ENCODE data around the gene IGSF5. TPM values are rescaled to one million over a fixed set of nuclear protein-coding genes. Genes with fewer than 3 reads are reported as not detected.

IGSF5 gene
- total and polyA plus RNA-seq, 9 of the 15 experiments (the other 6 are each of a cell fraction or from before 2014, with no cell fraction given), result not detected

DNA sequence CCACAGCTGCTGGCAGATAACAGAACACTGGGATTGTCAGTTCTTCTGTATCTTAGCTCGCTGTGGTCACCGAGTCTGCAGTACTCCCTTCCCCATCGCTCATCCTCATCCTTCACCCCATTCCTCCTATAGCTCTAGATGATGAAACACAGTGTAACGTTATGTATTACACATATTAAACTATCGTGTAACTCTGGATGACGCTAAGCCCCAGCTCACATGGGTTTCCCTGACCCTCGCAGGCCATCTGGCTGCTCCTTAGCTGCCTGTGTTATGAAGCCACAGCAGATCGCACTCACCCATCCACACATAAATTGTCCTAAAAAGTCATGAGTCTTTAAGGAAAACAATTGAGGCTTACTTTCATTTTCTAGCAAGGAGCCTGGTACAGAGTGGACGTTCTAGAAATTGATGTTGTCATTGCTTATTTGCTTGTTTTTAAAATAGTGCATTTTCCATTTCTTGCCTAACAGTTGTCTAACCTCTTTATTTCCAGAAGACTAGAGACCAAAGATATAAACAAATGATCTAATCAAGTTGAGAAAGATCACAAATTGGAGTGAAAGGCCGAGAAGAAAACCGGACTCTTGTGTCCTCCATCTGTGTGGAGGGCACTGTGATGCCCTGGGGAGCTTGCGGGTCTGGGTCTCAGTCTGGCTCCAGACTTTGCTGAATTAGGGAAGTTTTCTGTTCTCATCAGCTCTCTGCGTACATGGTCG, 97.9 kb downstream of the IGSF5 start (continued):
- TF ChIP-seq, protein P1, sequence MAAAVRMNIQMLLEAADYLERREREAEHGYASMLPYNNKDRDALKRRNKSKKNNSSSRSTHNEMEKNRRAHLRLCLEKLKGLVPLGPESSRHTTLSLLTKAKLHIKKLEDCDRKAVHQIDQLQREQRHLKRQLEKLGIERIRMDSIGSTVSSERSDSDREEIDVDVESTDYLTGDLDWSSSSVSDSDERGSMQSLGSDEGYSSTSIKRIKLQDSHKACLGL (CRISPR knock-in tag; IDR thresholded peaks at IDR 0.05; ENCODE audit: borderline replicate concordance, poor library complexity, severe bottlenecking), result no peak
- 0 out of 2 replicates have a peak, but pooled peaks have one; percentile 21 for TF ChIP-seq SMAD4 (CRISPR knock-in tag; conservative IDR thresholded peaks at IDR 0.05)

DNA sequence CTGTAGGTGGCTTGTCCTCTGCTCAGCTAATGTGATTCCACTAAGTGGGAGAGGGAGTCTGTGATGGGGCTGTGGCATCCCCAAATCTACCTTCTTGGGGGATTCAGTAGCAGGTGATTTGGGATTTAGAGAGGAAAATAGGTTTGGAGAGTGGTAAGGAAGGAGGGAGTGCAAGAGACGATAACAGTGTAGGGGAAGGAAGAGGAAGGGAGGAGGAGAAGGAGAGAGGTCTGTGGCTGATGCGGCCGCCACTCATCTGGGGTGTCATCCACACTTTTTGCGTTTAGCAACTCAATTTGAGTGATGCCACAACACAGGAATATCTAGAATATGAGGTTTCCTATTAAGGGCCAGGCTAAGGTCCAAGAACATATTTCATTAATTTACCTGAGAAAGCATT, 98.5 kb downstream of the IGSF5 start:
- Histone ChIP-seq H3K4me1 (replicated peaks in 1 of 2; ENCODE audit: control insufficient read depth in 2 of 2, insufficient read depth in 2 of 2, low read length in 2 of 2) (no peaks in the 10 kb centered on the region), H3K9ac (ENCODE audit: insufficient read depth in 1 of 2, low read depth in 2 of 2, low read length in 2 of 2) (no peak overlapping the region), H3K4me3 (no peak overlapping the region), H3K9me1 (ENCODE audit: control insufficient read depth, insufficient read depth, low read length) (no peaks in the 10 kb centered on the region), H3K27ac (ENCODE audit: extremely low read depth, low read depth, low read length) (no peak overlapping the region), H3K27me3 (ENCODE audit: control insufficient read depth in 2 of 2, insufficient read depth in 2 of 2, low read length in 2 of 2) (no peaks in the 10 kb centered on the region; a peak in 1 of 5 replicates), H4K20me1 (replicated peaks; ENCODE audit: control insufficient read depth, insufficient read depth, low read length) (no peaks in the 10 kb centered on the region), H3K4me2 (ENCODE audit: insufficient read depth, low read length) (no peak overlapping the region), H2AFZ (ENCODE audit: low read depth, low read length) (no peak overlapping the region), H3K9me3 (replicated peaks; ENCODE audit: control insufficient read depth, insufficient read depth, low read depth, low read length) (no peaks in the 10 kb centered on the region), H3K36me3 (ENCODE audit: control insufficient read depth, insufficient read depth, low read length) (no peaks in the 10 kb centered on the region), H3K79me2 (ENCODE audit: control insufficient read depth, insufficient read depth, low read length) (no peaks in the 10 kb centered on the region)
- POLR2A ChIA-PET, result interaction anchor here (0.8 kb wide), 1 partner anchor 9 kb away, joined by 3 read pairs; no protein-coding TSS in a partner anchor
- in situ Hi-C loops (cut with MboI), result no loop called here
- no peak for TF ChIP-seq ZNF324 (CRISPR knock-in tag; IDR thresholded peaks at IDR 0.05)
- TF ChIP-seq HDAC6 (IDR thresholded peaks at IDR 0.05; ENCODE audit: low read depth, low read length), result no peak
- TF ChIP-seq, protein P2, sequence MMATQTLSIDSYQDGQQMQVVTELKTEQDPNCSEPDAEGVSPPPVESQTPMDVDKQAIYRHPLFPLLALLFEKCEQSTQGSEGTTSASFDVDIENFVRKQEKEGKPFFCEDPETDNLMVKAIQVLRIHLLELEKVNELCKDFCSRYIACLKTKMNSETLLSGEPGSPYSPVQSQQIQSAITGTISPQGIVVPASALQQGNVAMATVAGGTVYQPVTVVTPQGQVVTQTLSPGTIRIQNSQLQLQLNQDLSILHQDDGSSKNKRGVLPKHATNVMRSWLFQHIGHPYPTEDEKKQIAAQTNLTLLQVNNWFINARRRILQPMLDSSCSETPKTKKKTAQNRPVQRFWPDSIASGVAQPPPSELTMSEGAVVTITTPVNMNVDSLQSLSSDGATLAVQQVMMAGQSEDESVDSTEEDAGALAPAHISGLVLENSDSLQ (IDR thresholded peaks at IDR 0.05), result peak; percentile 81
- TF ChIP-seq, protein P3, sequence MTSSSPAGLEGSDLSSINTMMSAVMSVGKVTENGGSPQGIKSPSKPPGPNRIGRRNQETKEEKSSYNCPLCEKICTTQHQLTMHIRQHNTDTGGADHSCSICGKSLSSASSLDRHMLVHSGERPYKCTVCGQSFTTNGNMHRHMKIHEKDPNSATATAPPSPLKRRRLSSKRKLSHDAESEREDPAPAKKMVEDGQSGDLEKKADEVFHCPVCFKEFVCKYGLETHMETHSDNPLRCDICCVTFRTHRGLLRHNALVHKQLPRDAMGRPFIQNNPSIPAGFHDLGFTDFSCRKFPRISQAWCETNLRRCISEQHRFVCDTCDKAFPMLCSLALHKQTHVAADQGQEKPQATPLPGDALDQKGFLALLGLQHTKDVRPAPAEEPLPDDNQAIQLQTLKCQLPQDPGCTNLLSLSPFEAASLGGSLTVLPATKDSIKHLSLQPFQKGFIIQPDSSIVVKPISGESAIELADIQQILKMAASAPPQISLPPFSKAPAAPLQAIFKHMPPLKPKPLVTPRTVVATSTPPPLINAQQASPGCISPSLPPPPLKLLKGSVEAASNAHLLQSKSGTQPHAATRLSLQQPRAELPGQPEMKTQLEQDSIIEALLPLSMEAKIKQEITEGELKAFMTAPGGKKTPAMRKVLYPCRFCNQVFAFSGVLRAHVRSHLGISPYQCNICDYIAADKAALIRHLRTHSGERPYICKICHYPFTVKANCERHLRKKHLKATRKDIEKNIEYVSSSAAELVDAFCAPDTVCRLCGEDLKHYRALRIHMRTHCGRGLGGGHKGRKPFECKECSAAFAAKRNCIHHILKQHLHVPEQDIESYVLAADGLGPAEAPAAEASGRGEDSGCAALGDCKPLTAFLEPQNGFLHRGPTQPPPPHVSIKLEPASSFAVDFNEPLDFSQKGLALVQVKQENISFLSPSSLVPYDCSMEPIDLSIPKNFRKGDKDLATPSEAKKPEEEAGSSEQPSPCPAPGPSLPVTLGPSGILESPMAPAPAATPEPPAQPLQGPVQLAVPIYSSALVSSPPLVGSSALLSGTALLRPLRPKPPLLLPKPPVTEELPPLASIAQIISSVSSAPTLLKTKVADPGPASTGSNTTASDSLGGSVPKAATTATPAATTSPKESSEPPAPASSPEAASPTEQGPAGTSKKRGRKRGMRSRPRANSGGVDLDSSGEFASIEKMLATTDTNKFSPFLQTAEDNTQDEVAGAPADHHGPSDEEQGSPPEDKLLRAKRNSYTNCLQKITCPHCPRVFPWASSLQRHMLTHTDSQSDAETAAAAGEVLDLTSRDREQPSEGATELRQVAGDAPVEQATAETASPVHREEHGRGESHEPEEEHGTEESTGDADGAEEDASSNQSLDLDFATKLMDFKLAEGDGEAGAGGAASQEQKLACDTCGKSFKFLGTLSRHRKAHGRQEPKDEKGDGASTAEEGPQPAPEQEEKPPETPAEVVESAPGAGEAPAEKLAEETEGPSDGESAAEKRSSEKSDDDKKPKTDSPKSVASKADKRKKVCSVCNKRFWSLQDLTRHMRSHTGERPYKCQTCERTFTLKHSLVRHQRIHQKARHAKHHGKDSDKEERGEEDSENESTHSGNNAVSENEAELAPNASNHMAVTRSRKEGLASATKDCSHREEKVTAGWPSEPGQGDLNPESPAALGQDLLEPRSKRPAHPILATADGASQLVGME (CRISPR knock-in tag; IDR thresholded peaks at IDR 0.05), result 0 out of 2 replicates have a peak, but pooled peaks have one; percentile 7
- 0 out of 2 replicates have a peak, but pooled peaks have one; percentile 25 for TF ChIP-seq ELF4 (CRISPR knock-in tag; IDR thresholded peaks at IDR 0.05)
- peak; percentile 42; the same call in 1 of the 2 replicates for TF ChIP-seq OTX1 (CRISPR knock-in tag; IDR thresholded peaks at IDR 0.05)
- peak; percentile 24; the same call in 1 of the 2 replicates for TF ChIP-seq GABPA (tag; conservative IDR thresholded peaks at IDR 0.05; ENCODE audit: low read depth)
- TF ChIP-seq, protein P4, sequence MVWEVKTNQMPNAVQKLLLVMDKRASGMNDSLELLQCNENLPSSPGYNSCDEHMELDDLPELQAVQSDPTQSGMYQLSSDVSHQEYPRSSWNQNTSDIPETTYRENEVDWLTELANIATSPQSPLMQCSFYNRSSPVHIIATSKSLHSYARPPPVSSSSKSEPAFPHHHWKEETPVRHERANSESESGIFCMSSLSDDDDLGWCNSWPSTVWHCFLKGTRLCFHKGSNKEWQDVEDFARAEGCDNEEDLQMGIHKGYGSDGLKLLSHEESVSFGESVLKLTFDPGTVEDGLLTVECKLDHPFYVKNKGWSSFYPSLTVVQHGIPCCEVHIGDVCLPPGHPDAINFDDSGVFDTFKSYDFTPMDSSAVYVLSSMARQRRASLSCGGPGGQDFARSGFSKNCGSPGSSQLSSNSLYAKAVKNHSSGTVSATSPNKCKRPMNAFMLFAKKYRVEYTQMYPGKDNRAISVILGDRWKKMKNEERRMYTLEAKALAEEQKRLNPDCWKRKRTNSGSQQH (CRISPR knock-in tag; IDR thresholded peaks at IDR 0.05), result peak; percentile 69; the same call in 1 of the 2 replicates
- TF ChIP-seq CBFA2T3 (IDR thresholded peaks at IDR 0.05), result no peak
- no TSS peak for BruUV-seq (replicated peaks)
- intact Hi-C loops (cut with micrococcal nuclease), result no loop called here
- CTCF ChIA-PET (ENCODE audit: low intra/inter-chr PET ratio), result no interaction called here
- no peak for DNase-seq (ENCODE audit: extremely low read depth in 1 of 4, low spot score in 3 of 4)
- FAIRE-seq, result no peak
- 10% methylated on average over 4 of the region's 4 CpGs for WGBS (ENCODE audit: insufficient coverage, low coverage, missing lambda C conversion rate)
- ATAC-seq, result no peak
